ENCODE data around the gene IL5. TPM values are rescaled to one million over a fixed set of nuclear protein-coding genes. Genes with fewer than 3 reads are reported as not detected.

Gene IL5
- total RNA-seq, 4 donors from 2014 or later: not detected

- Histone ChIP-seq H3K4me1 (peaks cover 0 to 7% (median 0%) of the 10 kb centered on the region in 4 donors), H3K36me3 (no peaks in the 10 kb centered on the region), H3K4me3 (no peak overlapping the region), H3K27ac (no peak overlapping the region), H3K9me3 (no peaks in the 10 kb centered on the region), H3K27me3 (no peaks in the 10 kb centered on the region)
- 61 to 72% methylated on average over 4 of the region's 4 CpGs for WGBS, 2 donors (ENCODE audit: low coverage in 1 of 2)
- DNase-seq: no peak
- intact Hi-C loops (cut with DNase I; ENCODE audit: low total_unique reads) (no loop called here), in situ Hi-C loops (cut with MboI; ENCODE audit: low pct_ligation_motif_present in 1 of 4, low pct_unique_long_range_greater_than_20kb in 1 of 4, low sequenced_read_pairs in 3 of 4) (loop anchor here in 1 of 4 donors (25.0 kb wide), 1 partner anchor 269 kb away; the partner anchor contains the start of gene PDLIM4)
- no peak for TF ChIP-seq POLR2A (IDR thresholded peaks at IDR 0.05)
- TF ChIP-seq POLR2AphosphoS5 (IDR thresholded peaks at IDR 0.05): no peak
- TF ChIP-seq EP300 (IDR thresholded peaks at IDR 0.05; ENCODE audit: low read depth): no peak
- TF ChIP-seq CTCF (IDR thresholded peaks at IDR 0.05): no peak
Measured at GRCh38 chr5:132530946-132531345, 12.4 kb downstream of the IL5 start.

- no peaks in the 10 kb centered on the region for H3K27me3 ChIP-seq
- WGBS, 2 donors (ENCODE audit: low coverage in 1 of 2): 75 to 92% methylated on average over 3 to 6 of the region's 6 CpGs
- no peak for DNase-seq
- intact Hi-C loops (cut with DNase I; ENCODE audit: low total_unique reads): no loop called here
- H3K36me3 ChIP-seq: no peaks in the 10 kb centered on the region
- no peaks in the 10 kb centered on the region for H3K9me3 ChIP-seq
- no peak overlapping the region for H3K4me3 ChIP-seq
- TF ChIP-seq POLR2AphosphoS5 (IDR thresholded peaks at IDR 0.05) (no peak), EP300 (IDR thresholded peaks at IDR 0.05; ENCODE audit: low read depth) (no peak), CTCF (IDR thresholded peaks at IDR 0.05) (no peak), POLR2A (IDR thresholded peaks at IDR 0.05) (no peak)
- H3K4me1 ChIP-seq: peaks cover 0 to 7% (median 0%) of the 10 kb centered on the region in 4 donors
- in situ Hi-C loops (cut with MboI; ENCODE audit: low pct_ligation_motif_present in 1 of 4, low pct_unique_long_range_greater_than_20kb in 1 of 4, low sequenced_read_pairs in 3 of 4): loop anchor here in 1 of 4 donors (25.0 kb wide), 1 partner anchor 267 kb away; the partner anchor contains the start of gene PDLIM4
- no peak overlapping the region for H3K27ac ChIP-seq
Measured at GRCh38 chr5:132528866-132529634, 14.3 kb downstream of the IL5 start.

- no peaks in the 10 kb centered on the region for H3K9me3 ChIP-seq
- in situ Hi-C loops (cut with MboI; ENCODE audit: low pct_ligation_motif_present in 1 of 4, low pct_unique_long_range_greater_than_20kb in 1 of 4, low sequenced_read_pairs in 3 of 4): loop anchor here in 1 of 4 donors (25.0 kb wide), 1 partner anchor 266 kb away; the partner anchor contains the start of gene PDLIM4
Measured at GRCh38 chr5:132528021-132528420, 15.3 kb downstream of the IL5 start.

More at GRCh38 chr5:132528021-132528420, 15.3 kb downstream of the IL5 start:
- H3K36me3 ChIP-seq: no peaks in the 10 kb centered on the region
- 97 to 100% methylated on average over 2 of the region's 2 CpGs for WGBS, 2 donors (ENCODE audit: low coverage in 1 of 2)
- H3K27me3 ChIP-seq: no peaks in the 10 kb centered on the region
- no peak overlapping the region for H3K27ac ChIP-seq
- H3K4me1 ChIP-seq: peaks cover 0 to 7% (median 0%) of the 10 kb centered on the region in 4 donors
- intact Hi-C loops (cut with DNase I; ENCODE audit: low total_unique reads): no loop called here
- no peak overlapping the region for H3K4me3 ChIP-seq
- DNase-seq: no peak
- no peak for TF ChIP-seq POLR2A (IDR thresholded peaks at IDR 0.05)
- no peak for TF ChIP-seq EP300 (IDR thresholded peaks at IDR 0.05; ENCODE audit: low read depth)
- no peak for TF ChIP-seq POLR2AphosphoS5 (IDR thresholded peaks at IDR 0.05)
- TF ChIP-seq CTCF (IDR thresholded peaks at IDR 0.05): no peak

Measured in transverse colon (tissue), 4 donors.